GM18499 (cell line): ENCODE results near the gene GLDN.

ENCODE experiments used
- ATAC-seq: cut with Tn5 transposase; IDR thresholded peaks from one replicate; pipeline ENCODE4 v1.9.1; 2021; ENCODE audit warnings: moderate number of reproducible peaks; ENCODE audit not compliant: insufficient read depth, unreplicated experiment

The GLDN gene

GRCh38 chr15:51341366-51342226 is at the start of gene GLDN:
Gene GLDN (plus strand): TSS chr15:51341655. CDS start chr15:51341685, 30 bp downstream.
- ATAC-seq, result no peak

DNA sequence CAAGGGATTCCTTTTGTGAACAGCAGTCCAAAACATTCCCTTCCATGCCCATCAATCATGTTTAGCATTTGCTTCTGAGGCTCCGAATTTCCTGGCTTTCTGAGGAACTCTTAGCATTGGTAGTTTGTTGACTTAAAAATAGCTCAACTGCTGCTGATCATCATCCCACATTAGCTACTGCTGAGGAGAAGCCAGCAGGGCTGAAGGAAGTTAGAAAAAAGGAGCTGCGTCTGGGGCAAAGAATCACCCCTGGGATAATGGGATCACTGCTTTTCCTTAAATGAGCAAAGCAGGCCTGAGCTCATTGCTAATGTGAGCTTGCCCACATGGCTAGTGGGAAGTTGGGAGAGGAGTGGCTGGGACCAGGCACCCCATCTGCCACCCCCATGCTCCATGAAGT is 42.8 kb upstream of the GLDN start:
- ATAC-seq, result no peak

DNA sequence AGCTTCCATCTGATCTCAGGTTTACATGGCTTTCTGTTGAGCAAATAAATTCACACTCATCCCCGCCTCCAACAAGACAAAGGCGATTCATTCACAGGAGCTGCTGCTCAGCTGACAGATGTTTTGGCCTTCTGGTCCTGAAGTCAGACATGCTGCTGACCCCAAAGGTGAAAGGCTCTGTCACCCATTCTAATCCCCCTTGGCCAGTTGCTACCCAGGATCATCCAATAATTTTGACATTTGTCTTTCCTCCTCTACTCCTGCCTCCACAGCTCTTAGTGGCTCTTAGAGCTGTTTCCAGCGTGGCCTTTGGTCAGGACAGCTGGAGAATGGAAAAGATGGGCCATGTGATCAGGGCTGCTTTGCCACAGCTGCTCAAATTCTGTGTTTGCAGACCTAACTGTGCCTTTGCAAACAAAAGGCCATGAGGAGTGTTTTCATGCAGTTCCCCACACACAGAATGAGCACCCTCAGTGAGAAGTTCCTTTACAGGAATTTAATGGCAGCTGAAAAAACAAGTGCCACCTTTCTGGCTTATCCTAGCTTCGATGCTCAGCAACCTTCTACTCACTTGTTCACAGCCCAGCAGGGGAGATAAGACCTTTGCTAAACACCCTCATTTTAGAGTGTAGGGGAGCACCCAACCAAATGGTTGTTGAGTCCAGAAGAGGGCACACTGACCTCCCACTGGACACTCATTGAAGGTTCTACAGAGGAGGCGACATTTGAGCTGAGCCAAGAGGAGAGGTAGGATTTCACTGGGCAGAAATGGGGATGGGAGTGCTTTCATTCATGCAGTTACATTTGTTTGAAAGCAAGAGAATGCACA is 42.1 kb upstream of the GLDN start:
- no peak for ATAC-seq

GRCh38 chr15:51302480-51302879 is 39.0 kb upstream of the GLDN start:
- no peak for ATAC-seq

- ATAC-seq, result no peak
Observed at GRCh38 chr15:51303462-51303980, 37.9 kb upstream of the GLDN start.

GRCh38 chr15:51307325-51307724 is 34.1 kb upstream of the GLDN start:
- no peak for ATAC-seq

DNA sequence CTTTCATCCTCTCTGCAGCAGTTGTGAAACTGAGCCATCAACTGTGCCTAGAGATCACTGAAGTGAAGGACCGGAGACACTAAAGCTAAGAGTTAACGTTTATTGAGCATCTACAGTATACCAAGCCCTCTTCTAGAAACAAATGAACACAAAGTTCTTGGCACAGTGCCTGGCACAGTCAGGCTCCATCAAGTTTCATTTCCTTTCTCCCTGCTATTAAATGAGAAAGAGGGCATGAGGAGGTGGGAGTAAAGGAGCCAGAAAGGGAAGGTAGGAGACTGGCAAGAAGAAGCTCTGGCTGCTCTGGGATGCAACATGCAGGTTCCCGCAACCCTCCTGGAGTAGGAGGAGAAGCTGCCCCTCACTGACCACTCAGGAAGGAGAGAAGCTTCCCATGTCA is 33.6 kb upstream of the GLDN start:
- ATAC-seq, result no peak

- ATAC-seq, result no peak
Observed at GRCh38 chr15:51310064-51310463, 31.4 kb upstream of the GLDN start.

DNA sequence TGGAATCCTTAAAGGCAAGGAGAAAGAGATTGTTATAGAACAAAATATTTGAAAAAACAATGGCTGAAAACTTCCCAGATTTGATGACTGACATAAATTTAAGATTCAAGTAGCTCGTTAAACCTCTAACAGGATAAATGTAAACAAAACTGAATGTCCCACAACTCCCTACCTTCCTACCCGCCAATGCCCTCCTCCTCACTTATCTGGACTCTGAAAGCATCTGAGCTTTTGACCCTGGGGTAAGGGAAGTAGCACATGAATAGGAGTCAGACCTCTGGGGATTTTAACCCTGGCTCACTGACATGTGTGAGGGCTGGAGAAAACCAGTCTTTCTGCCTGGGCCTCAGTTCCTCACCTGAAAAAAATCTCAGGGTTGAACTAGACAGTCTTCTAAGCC is 29.9 kb upstream of the GLDN start:
- no peak for ATAC-seq

DNA sequence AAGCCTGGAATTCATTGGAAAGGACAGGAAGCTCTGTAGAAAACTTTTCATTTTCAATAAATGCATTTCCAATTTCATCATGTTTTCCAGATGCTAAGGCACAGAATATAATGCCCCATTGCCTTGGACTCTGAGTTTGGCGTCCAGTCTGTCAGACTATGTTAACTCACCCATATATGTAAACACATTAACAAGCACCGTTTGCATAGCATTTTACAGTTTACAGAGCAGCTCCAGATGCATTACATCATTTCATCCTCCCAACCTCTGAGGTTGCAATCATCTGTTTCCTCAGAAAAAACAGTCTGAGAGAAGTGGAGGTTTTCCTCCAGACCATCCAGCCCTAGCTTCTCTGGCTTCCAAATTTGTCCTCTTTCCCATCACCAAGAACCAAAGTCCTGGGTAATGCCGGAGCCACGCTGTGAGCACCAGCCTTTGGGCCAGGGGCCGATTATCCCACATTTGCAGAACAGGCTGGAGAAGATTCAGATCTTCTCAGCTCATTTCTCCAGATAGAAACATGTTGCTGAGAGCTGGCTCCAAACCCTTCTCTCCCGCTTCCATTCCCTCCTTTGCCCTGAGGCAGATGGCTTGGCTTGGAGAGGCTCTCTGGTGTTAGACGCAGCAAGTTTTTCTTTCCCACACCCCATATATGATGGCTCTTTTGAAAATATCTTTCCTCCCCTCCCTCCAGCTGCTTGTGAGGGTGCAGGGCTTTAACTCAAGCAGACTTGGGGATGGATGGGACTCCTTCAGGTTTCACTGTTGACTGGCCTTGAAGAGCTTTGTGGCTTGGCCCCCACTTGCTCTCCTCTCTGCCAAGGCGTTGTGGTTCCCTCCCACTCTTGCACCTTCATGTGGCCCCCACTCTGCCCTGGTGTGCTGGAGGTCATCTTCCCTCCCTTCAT is 29.0 kb upstream of the GLDN start:
- no peak for ATAC-seq

- ATAC-seq, result no peak
Observed at GRCh38 chr15:51313074-51313393, 28.4 kb upstream of the GLDN start.

GRCh38 chr15:51313644-51314280 is 27.7 kb upstream of the GLDN start:
- ATAC-seq, result no peak

DNA sequence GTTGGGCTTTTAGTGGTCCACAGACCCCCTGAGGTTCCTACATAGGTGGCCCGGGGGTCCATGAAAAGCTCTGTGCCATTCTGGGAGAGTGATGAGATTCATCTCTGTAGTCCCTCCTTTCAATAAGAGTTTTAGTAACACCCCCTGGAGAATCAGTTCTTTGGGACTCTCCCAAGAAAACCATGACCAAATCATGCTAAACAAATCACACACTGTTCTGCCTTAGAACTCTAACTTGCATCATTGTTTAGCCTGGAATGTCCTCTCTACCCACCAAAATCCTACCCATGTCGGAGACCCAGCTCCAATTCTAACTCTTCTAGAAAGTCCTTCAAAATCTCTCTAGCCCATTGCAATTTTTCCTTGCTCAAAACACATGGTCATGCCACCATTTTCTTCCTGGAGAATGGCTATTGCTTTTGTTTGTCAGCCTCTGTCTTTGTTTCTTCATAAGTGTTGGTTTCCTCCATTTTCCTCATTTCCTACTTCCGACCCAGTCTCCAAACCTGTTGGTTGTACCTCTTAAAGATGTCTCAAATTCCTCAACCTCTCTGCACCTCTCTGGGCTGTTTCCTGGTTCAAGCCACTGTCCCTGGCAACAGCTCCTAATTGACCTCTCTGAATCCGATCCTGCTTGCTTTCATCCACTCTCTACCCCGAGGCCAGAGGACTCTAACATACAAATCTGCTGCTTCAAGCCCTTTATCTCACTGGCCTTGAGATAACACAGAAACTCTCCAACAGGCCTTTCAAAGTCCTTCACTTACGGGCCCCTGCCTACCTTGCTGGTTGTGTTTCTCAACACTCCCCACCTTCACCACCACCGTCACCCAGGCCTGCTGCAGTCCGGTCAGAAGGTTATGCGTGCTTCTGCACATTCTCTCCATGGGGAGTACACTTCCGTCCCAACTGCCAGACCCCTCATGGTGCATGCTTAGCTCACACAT is 26.8 kb upstream of the GLDN start:
- no peak for ATAC-seq

- no peak for ATAC-seq
Observed at GRCh38 chr15:51315726-51316125, 25.7 kb upstream of the GLDN start.

- no peak for ATAC-seq
Observed at GRCh38 chr15:51316636-51317035, 24.8 kb upstream of the GLDN start.

- ATAC-seq, result no peak
Observed at GRCh38 chr15:51318382-51319150, 22.9 kb upstream of the GLDN start.

DNA sequence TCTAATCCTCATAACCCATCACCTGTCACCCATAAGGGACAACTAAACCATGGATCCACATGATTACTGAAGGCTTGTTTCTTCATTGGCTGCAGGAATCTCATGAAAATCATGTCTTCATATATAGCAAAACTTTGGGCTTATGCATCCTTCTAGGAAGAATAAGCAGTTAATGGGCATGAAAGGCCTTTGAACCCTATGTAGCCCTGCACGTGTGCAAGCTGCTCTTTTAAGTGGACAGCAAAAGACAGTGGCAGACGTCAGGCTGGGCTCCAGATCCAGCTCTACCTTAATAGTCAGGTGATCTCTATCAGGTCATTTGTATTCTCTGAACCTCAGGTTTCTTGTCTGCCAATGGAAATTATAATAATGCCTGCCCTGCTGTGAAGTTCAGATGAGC is 21.9 kb upstream of the GLDN start:
- no peak for ATAC-seq

GRCh38 chr15:51320843-51321242 is 20.6 kb upstream of the GLDN start:
- ATAC-seq, result no peak
